HG02970 (cell line): ENCODE results near the gene ANKRD31.
"Not testable (repeated sequence)": the region's sequence is repeated elsewhere in the genome, so short reads cannot be mapped to it uniquely, and the experiment has no call there.

Experiments
- ATAC-seq: cut with Tn5 transposase; IDR thresholded peaks from one replicate; pipeline ENCODE4 v1.9.1; 2021; ENCODE audit warnings: mild to moderate bottlenecking, moderate library complexity, moderate number of reproducible peaks; ENCODE audit not compliant: unreplicated experiment, low FRiP score

ANKRD31 gene

DNA sequence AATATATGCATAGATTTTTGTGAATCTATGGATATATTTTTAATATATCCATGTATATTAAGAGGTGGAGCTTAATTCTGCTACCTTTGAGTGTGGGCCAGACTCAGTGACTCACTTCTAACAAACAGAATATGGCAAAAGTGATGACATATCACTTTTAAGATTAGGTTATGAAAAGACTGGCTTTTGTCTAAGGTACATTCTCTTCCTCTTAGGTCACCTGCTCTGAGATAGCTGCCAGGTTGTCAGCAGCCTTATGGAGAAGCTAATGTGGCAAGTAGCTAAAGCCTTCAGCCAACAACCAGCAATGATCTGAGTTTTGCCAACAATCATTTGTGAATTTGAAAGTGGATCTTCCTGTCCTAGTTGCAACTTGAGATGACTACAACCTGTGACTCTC is 83.8 kb downstream of the ANKRD31 start:
- ATAC-seq: no peak

DNA sequence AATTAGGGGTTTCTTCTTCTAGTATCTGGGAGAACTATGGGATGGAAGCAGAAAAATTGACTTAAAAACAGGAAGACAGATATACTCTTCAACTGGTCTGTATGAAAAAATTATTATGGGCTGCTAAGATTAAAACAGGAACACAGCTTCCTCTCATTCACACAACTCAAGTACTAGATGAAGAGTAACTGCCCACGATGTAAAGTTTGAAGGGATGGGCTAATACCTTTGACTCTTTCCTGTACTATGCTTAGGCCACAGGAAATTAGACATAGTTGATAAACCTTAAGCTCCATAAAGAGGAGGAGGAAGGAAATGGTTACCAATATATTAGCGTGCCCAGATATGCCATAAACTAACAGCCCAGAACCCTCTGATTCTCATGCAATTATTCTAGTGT is 88.6 kb downstream of the ANKRD31 start:
- no peak for ATAC-seq

- no peak for ATAC-seq
These were observed 94.0 kb downstream of the ANKRD31 start for GRCh38 chr5:75142566-75143136.

- no peak for ATAC-seq
These were observed 96.4 kb downstream of the ANKRD31 start for GRCh38 chr5:75140277-75140676.

GRCh38 chr5:75138689-75139088 is 98.0 kb downstream of the ANKRD31 start:
- no peak for ATAC-seq

DNA sequence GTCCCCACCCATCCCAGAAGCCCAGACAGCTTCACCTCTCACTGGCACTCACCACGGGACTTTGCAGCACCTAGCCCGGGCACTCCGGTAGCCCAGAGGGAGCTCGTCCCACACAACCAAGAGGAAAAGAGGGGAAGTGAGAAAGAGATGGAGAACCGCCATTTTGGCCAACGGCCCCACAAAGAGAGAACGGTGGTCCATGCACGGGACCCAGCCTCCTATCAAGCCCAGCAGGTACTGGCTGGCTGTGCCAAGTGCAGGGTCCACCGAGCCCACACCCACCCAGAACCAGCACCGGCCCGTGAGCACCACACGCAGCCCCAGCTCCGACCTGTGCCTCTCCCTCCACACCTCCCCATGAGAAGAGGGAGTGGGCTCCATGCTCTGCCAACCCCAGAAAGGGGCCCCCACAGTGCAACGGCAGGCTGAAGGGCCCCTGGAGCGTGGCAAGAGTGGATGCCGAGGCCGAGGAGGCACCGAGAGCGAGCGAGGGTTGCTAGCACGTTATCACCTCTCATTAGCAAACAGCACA is 105.8 kb downstream of the ANKRD31 start:
- no peak for ATAC-seq

DNA sequence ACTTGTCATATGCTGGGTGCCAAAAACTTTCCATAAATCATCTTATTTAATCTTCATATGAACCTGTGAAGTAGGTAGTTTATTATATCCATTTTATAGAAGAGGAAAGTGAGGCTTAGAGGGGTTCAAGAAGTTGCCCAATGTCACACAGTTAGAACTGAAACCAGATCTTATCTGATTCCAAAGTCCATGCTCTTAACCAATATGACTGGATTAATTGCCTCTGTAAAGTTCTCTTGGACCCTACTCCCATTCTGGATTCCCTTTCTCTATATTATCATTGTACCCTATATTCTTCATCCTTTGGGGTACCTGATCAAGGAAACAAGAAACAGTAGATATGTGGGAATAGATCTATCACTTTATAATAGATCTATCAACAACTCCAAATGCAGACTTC is 119.8 kb downstream of the ANKRD31 start:
- ATAC-seq: no peak

- not testable (repeated sequence) for ATAC-seq
These were observed 122.4 kb downstream of the ANKRD31 start for GRCh38 chr5:75114311-75114710.

- no peak for ATAC-seq
These were observed 123.1 kb downstream of the ANKRD31 start for GRCh38 chr5:75113354-75114113.

- ATAC-seq: no peak
These were observed 127.6 kb downstream of the ANKRD31 start for GRCh38 chr5:75108931-75109596.

GRCh38 chr5:75108515-75108914 is 128.2 kb downstream of the ANKRD31 start:
- no peak for ATAC-seq

- not testable (repeated sequence) for ATAC-seq
These were observed 140.7 kb downstream of the ANKRD31 start for GRCh38 chr5:75095956-75096355.

DNA sequence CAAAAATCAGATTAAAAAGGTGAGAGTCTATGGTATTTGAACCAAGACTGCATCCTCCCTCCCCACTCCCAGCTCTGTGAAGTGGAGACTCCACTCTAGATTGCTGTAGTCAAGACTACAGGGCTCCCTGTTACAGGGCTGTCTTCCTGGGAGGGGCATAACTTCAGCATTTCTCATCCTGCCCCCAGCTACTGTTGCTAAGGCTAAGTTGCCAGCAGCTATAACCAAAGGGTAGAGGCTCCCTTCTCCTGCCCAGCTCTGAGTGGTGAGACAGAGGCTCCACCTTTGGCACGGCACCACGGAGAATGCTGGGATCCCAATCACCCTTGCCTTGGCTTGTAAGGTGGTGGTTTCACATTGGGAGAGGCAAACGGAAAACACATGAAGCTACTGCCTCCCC is 145.1 kb downstream of the ANKRD31 start:
- no peak for ATAC-seq

DNA sequence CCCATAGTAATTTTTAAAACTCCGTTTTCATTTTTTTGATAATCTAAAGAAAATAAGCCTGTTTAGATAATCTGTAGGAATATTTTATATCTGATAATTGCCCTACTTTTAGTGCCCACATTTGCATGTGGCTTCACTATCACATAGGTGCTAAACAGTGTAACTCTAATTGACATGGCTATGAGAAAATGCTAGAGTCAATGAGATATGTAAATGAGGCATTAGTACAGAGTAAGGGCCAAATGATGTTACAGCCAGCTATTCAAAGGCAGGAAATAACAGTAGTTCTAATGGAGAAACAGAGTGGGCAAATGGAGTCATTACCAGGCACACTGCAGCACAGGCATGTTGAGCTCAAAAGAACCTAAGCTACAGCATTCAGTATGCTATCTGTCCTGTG is 147.0 kb downstream of the ANKRD31 start:
- no peak for ATAC-seq

GRCh38 chr5:75089137-75089536 is 147.5 kb downstream of the ANKRD31 start:
- ATAC-seq: no peak

DNA sequence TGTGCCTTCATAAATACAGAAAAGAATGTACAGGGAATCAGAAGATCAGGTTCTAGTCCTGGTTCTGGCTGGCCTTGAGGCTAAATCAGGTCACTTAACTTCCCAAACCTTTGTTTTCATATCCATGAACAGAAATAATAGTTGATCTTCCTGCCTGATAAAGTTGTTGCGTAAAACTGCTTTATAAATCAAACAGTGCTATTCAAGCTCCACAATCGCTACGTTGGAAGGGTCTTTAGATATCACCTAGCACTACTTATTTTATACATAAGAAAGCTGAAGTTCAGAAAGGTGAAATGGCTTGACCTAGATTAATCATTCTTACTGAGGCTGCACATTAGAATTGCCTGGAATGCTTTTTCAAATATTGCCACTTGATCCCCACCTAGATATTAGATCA is 148.0 kb downstream of the ANKRD31 start:
- ATAC-seq: no peak

DNA sequence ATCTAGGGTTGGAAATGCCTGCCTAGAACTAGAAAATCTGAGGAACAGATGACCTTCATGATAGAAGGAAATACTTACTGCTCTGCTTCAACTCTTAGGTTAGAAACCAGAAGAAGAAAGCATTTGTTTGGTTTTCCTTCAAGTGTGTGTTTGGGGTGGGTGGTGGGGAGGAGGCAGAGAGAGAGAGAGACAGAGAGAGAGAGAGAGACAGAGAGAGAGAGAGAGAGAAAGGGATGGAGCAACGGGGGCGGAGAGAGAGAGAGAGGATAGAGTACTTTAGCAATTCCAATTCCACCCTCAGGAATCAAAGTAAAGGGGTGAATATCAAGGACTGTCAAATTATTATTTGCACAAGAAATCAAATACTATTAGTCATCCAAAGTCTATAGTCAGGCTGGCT is 155.2 kb downstream of the ANKRD31 start:
- no peak for ATAC-seq

- not testable (repeated sequence) for ATAC-seq
These were observed 157.3 kb downstream of the ANKRD31 start for GRCh38 chr5:75079346-75079745.

- ATAC-seq: no peak
These were observed 158.7 kb downstream of the ANKRD31 start for GRCh38 chr5:75078027-75078426.

DNA sequence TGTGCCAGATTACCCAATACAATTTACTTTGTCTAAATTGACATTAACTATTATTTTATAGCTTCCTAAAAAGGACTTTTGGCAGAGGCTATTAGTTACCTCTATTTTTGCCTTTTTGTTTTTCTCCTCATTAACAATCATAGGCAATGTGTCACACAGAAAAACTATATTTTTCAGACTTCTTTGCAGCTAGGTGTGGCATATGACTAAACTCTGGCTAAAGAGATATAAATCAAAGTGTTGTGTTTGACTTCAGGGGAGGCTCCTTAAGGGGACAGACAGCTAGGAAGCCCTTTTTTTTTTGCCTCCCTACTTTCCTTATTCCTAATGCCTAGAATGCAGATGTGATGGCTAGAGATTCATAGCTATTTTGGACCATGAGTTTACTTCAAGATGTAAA is 164.6 kb downstream of the ANKRD31 start:
- ATAC-seq: no peak

GRCh38 chr5:75071100-75071499 is 165.6 kb downstream of the ANKRD31 start:
- no peak for ATAC-seq
